HepG2 (cell line): Measurements from ENCODE around the gene PSMG4. TPM values are rescaled to one million over a fixed set of nuclear protein-coding genes. Genes with fewer than 3 reads are reported as not detected.
A peak's percentile ranks its signal among the peaks of the same experiment; 100 is the strongest.

Experiments used
- ATAC-seq: fragments of 200-7000 bp; cut with Tn5 transposase; 3 replicates; pipeline ENCODE4 v1.9.1; 2020; ENCODE audit warnings: mild to moderate bottlenecking, moderate library complexity
- BruUV-seq: library from RNA; stranded (reverse); fragments of 400-500 nt; replicated peaks from 2 replicates; lab custom pipeline; 2021; lab: Mats Ljungman, UMichigan
- CTCF ChIA-PET: fragments of 300-600 bp; formaldehyde crosslinking; extraction: SDS; loops from one replicate; lab custom pipeline; 2021; ENCODE audit warnings: low total read pairs, inconsistent platforms, low intra/inter-chr PET ratio; lab: Yijun Ruan, JAX
- POLR2A ChIA-PET: fragments of 350-600 bp; sonication (Branson Sonifier 250); formaldehyde crosslinking; loops from one replicate; lab custom pipeline; 2020; ENCODE audit warnings: antibody characterized with exemption, inconsistent platforms; lab: Yijun Ruan, JAX
- DNase-seq: peaks from one replicate; pipeline ENCODE4 v3.0.0-alpha.2; 2015; ENCODE audit warnings: low spot score
- FAIRE-seq: peaks from 3 replicates; lab custom pipeline; 2011; peaks lifted over from hg19 to GRCh38; lab: Jason Lieb, UNC
- H2AFZ ChIP-seq: one replicate; pipeline ENCODE4 v1.6.1; 2011; ENCODE audit warnings: low read length, inconsistent platforms
- H3K27ac ChIP-seq: fragments of 300-600 bp; 3 replicates; pipeline ENCODE4 v1.8.0; 2011; ENCODE audit warnings: mixed run types, mild to moderate bottlenecking, mixed read lengths, low read length, inconsistent platforms; ENCODE audit not compliant: insufficient read depth; ENCODE audit errors: extremely low read length
- H3K27me3 ChIP-seq, 2 experiments: fragments of 200-600 bp in 1 of 2; 2 replicates in 1 of 2; 3 replicates in 1 of 2; pipeline versions ENCODE4 v1.6.0 to v1.8.0; 2011; ENCODE audit warnings: low read length in 2 of 2, mild to moderate bottlenecking in 2 of 2, moderate library complexity in 2 of 2, inconsistent platforms in 1 of 2; ENCODE audit not compliant: insufficient read depth in 2 of 2, control insufficient read depth in 1 of 2
- H3K36me3 ChIP-seq, 2 experiments: fragments of 200-600 bp in 1 of 2; replicated peaks in 1 of 2; 2 replicates in 1 of 2; 3 replicates in 1 of 2; pipeline versions ENCODE4 v1.5.1 to v1.8.0; 2011; ENCODE audit warnings: low read length in 2 of 2, inconsistent platforms in 1 of 2; ENCODE audit not compliant: insufficient read depth in 2 of 2, control insufficient read depth in 1 of 2
- H3K4me1 ChIP-seq: 2 replicates; pipeline ENCODE4 v1.5.1; 2012; ENCODE audit warnings: low read length, inconsistent platforms; ENCODE audit not compliant: insufficient read depth
- H3K4me2 ChIP-seq: 2 replicates; pipeline ENCODE4 v1.6.0; 2011; ENCODE audit warnings: low read depth, low read length, inconsistent platforms
- H3K4me3 ChIP-seq, 3 experiments: fragments of 200-600 bp in 1 of 3; sonication (generic), shearing (Covaris generic) in 1 of 3; replicated peaks in 1 of 3; 2 replicates each; pipeline ENCODE4 v1.5.1; 2011 to 2016; ENCODE audit warnings: low read length in 3 of 3, inconsistent platforms in 2 of 3, low read depth in 2 of 3, mild to moderate bottlenecking in 2 of 3, control low read depth in 1 of 3, mixed read lengths in 1 of 3; ENCODE audit not compliant: insufficient read depth in 1 of 3
- H3K79me2 ChIP-seq: one replicate; pipeline ENCODE4 v1.6.1; 2011; ENCODE audit warnings: low read length, inconsistent platforms; ENCODE audit not compliant: insufficient read depth
- H3K9ac ChIP-seq: 2 replicates; pipeline ENCODE4 v1.6.0; 2011; ENCODE audit warnings: mild to moderate bottlenecking, low read depth, low read length, inconsistent platforms; ENCODE audit not compliant: insufficient read depth
- H3K9me3 ChIP-seq: 2 replicates; pipeline ENCODE4 v1.5.1; 2012; ENCODE audit warnings: mild to moderate bottlenecking, low read length
- H4K20me1 ChIP-seq: 2 replicates; pipeline ENCODE4 v1.6.0; 2011; ENCODE audit warnings: inconsistent platforms, mild to moderate bottlenecking, low read length, moderate library complexity; ENCODE audit not compliant: insufficient read depth
- AGO2 ChIP-seq: fragments of 200-400 bp; formaldehyde crosslinking; optimal IDR thresholded peaks from 2 replicates; pipeline ENCODE3; 2017; ENCODE audit warnings: mild to moderate bottlenecking, low read depth, low read length, moderate library complexity
- BHLHE40 ChIP-seq: IDR thresholded peaks from 2 replicates; pipeline ENCODE4 v1.6.1; 2011; ENCODE audit warnings: low read length, improper control_type of control experiment
- CHD4 ChIP-seq: fragments of 200-600 bp; sonication (generic); IDR thresholded peaks from 2 replicates; pipeline ENCODE4 v1.7.0; 2017; ENCODE audit warnings: mild to moderate bottlenecking, low read length, borderline replicate concordance
- EP300 ChIP-seq, 3 experiments: sonication (generic) in 1 of 3; formaldehyde crosslinking in 1 of 3; IDR thresholded peaks; 2 replicates each; pipeline versions ENCODE4 v1.5.1 to v1.6.1; 2011 to 2020; ENCODE audit warnings: low read depth in 2 of 3, low read length in 2 of 3, borderline replicate concordance in 1 of 3, improper control_type of control experiment in 1 of 3, mild to moderate bottlenecking in 1 of 3, missing genetic modification reagents in 1 of 3, moderate library complexity in 1 of 3
- KLF13 ChIP-seq: sonication (generic); formaldehyde crosslinking; IDR thresholded peaks from 2 replicates; pipeline ENCODE4 v1.4.0; 2020; ENCODE audit warnings: mild to moderate bottlenecking, missing genetic modification reagents
- POLR2AphosphoS5 ChIP-seq: IDR thresholded peaks from 2 replicates; pipeline ENCODE4 v1.6.1; 2012; ENCODE audit warnings: low read depth, low read length
- SIX4 ChIP-seq: sonication (generic); formaldehyde crosslinking; IDR thresholded peaks from 2 replicates; pipeline ENCODE4 v1.4.0; 2020; ENCODE audit warnings: missing genetic modification reagents
- TOE1 ChIP-seq: sonication (generic); formaldehyde crosslinking; IDR thresholded peaks from 2 replicates; pipeline ENCODE4 v1.4.0; 2020; ENCODE audit warnings: mild to moderate bottlenecking, missing genetic modification reagents
- U2AF2 ChIP-seq: fragments of 200-400 bp; formaldehyde crosslinking; IDR thresholded peaks from 2 replicates; pipeline ENCODE4 v1.6.1; 2017; ENCODE audit warnings: low read depth, mild to moderate bottlenecking, low read length
- ZFP36L1 ChIP-seq: sonication (generic); formaldehyde crosslinking; IDR thresholded peaks from 2 replicates; pipeline ENCODE4 v1.8.0; 2022; ENCODE audit warnings: mild to moderate bottlenecking, missing genetic modification reagents, moderate library complexity
- ZNF260 ChIP-seq: sonication (generic); formaldehyde crosslinking; IDR thresholded peaks from 2 replicates; pipeline ENCODE4 v1.4.0; 2020; ENCODE audit warnings: missing genetic modification reagents, low read depth, mild to moderate bottlenecking, borderline replicate concordance
- ZNF292 ChIP-seq: sonication (generic); formaldehyde crosslinking; IDR thresholded peaks from 2 replicates; pipeline ENCODE4 v1.8.1; 2022; ENCODE audit warnings: mild to moderate bottlenecking, low read depth, missing genetic modification reagents, borderline replicate concordance
- ZNF326 ChIP-seq: sonication (generic); formaldehyde crosslinking; IDR thresholded peaks from 2 replicates; pipeline ENCODE4 v1.4.0; 2020; ENCODE audit warnings: missing genetic modification reagents, borderline replicate concordance
- ZNF670 ChIP-seq: sonication (generic); formaldehyde crosslinking; IDR thresholded peaks from 2 replicates; pipeline ENCODE4 v1.8.0; 2022; ENCODE audit warnings: mild to moderate bottlenecking, missing genetic modification reagents, borderline replicate concordance
- WGBS: methylation state at CpG from one replicate; pipeline ENCODE4 v1.1.6; 2017; ENCODE audit warnings: low lambda C conversion rate; 5-methylcytosine and 5-hydroxymethylcytosine counted together
- in situ Hi-C: cut with HindIII; loops from 2 replicates; pipeline ENCODE4 v1.10.0; 2017; ENCODE audit warnings: low pct_unique_long_range_greater_than_20kb; ENCODE audit not compliant: extremely low pct_ligation_motif_present
- intact Hi-C: fragments of 100-400 bp; cut with micrococcal nuclease; formaldehyde crosslinking; loops from one replicate; pipeline ENCODE4 v1.10.0; 2022; ENCODE audit not compliant: unreplicated experiment
- polyA plus RNA-seq, 8 experiments: library from polyadenylated mRNA; depleted of rRNA in 3 of 8; stranded (reverse) in 7 of 8; unstranded in 1 of 8; fragments of >200 nt; fragmentation: Illumina TruSeq in 4 of 8; extraction: Trizol in 4 of 8; gene quantifications; 2 replicates each; pipeline versions ENCODE4 v1.2.1 to v1.2.3, GENCODE V29; 2011 to 2016; ENCODE audit warnings: low read depth in 4 of 8, missing spikeins in 1 of 8, mixed read lengths in 1 of 8; ENCODE audit not compliant: insufficient read depth in 1 of 8
- total RNA-seq, 5 experiments: library from RNA; depleted of rRNA; stranded (reverse); fragments of >200 nt; fragmentation: Illumina TruSeq; extraction: Trizol; gene quantifications; 2 replicates each; pipeline ENCODE4 v1.2.3, GENCODE V29; 2016; ENCODE audit warnings: low read depth in 1 of 5
- TF ChIP-seq, protein P1 (sequence below), 2 experiments: sonication (generic) in 1 of 2; formaldehyde crosslinking in 1 of 2; IDR thresholded peaks; 2 replicates each; pipeline versions ENCODE4 v1.4.0 to v1.6.1; 2016 to 2020; ENCODE audit warnings: borderline replicate concordance in 1 of 2, low read depth in 1 of 2, mild to moderate bottlenecking in 1 of 2, missing genetic modification reagents in 1 of 2

PSMG4 gene
- total and polyA plus RNA-seq, 2 of the 13 experiments (the other 11 are each of a cell fraction or from before 2014, with no cell fraction given): 28.5 to 32.8 TPM

DNA sequence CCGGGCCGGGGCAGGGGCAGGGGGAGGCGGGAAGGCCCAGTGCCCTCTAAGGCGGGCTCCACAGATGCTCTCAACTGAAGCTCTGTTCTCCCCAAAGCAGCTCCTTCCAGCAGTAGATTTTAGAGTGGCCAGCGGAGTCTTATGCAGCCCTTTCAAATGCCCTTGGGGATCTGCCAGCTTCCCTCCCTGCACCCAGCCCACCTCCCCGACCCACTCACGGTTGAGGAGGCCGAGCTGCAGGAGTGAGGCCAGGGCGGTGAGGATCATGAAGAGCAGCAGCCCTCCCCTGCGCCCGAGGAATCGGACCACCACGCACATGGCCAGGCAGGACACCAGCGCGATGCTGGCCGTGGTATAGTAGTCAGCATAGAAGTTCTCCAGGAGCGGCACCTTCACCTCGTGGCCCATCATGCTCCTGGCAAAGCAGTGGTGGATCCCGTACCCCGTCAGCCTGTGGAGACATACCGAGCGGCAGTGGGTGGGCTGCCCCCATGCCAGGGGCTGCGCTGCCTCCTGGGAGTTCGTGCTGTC is 28.0 kb downstream of the PSMG4 start:
- H3K4me2 ChIP-seq: no peak overlapping the region
- H3K9ac ChIP-seq: no peak overlapping the region
- no TSS peak for BruUV-seq
- H3K27ac ChIP-seq: no peak overlapping the region
- in situ Hi-C loops (loop anchor here (25.0 kb wide), 1 partner anchor 701 kb away; no protein-coding TSS in a partner anchor), intact Hi-C loops (no loop called here)
- CTCF ChIA-PET: no interaction called here
- FAIRE-seq: no peak
- no peaks in the 10 kb centered on the region for H3K9me3 ChIP-seq
- no peak for DNase-seq
- TF ChIP-seq ZNF326 (CRISPR knock-in tag): no peak
- no peak for TF ChIP-seq KLF13 (CRISPR knock-in tag)
- TF ChIP-seq ZNF292 (CRISPR knock-in tag): no peak
- TF ChIP-seq AGO2: peak; percentile 67
- TF ChIP-seq U2AF2: no peak
- no peaks in the 10 kb centered on the region for H4K20me1 ChIP-seq
- no peaks in the 10 kb centered on the region for H3K27me3 ChIP-seq
- ATAC-seq: no peak
- POLR2A ChIA-PET: no interaction called here
- WGBS: 99% methylated on average over 24 of the region's 24 CpGs
- no peaks in the 10 kb centered on the region for H3K4me1 ChIP-seq
- H3K36me3 ChIP-seq: peaks cover 48 to 69% of the 10 kb centered on the region in 2 experiments
- no peak overlapping the region for H2AFZ ChIP-seq
- no peak overlapping the region for H3K4me3 ChIP-seq
- no peaks in the 10 kb centered on the region for H3K79me2 ChIP-seq

DNA sequence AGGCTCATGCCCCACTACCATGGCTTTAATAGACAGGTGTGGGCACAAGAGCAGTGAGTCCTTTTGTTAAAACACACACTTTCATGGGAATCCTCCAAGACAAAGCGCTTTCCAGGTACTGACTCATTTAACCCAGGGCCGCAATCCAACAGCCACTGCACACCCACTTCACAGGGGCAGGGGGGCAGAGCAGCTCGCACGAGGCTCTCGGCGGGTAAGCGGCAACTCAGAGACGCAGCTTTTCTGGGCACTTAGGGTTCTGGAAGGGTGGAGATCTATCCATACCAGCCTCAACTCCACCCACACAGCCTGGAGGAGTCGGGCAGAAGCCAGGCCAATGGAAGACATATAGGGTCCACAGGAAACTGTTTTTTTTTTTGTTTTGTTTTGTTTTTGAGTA is 28.6 kb downstream of the PSMG4 start:
- no peak for DNase-seq
- 84% methylated on average over 9 of the region's 9 CpGs for WGBS
- Histone ChIP-seq H3K4me3 (no peak overlapping the region), H4K20me1 (no peaks in the 10 kb centered on the region), H3K9me3 (no peaks in the 10 kb centered on the region), H2AFZ (no peak overlapping the region), H3K36me3 (peaks cover 48 to 69% of the 10 kb centered on the region in 2 experiments), H3K27ac (no peak overlapping the region), H3K79me2 (no peaks in the 10 kb centered on the region), H3K4me2 (no peak overlapping the region), H3K4me1 (no peaks in the 10 kb centered on the region), H3K9ac (no peak overlapping the region), H3K27me3 (no peaks in the 10 kb centered on the region)
- ChIA-PET POLR2A (no interaction called here), CTCF (no interaction called here)
- intact Hi-C loops: no loop called here
- BruUV-seq: no TSS peak
- in situ Hi-C loops: loop anchor here (25.0 kb wide), 1 partner anchor 700 kb away; no protein-coding TSS in a partner anchor
- no peak for FAIRE-seq
- ATAC-seq: no peak
- TF ChIP-seq TOE1 (CRISPR knock-in tag) (no peak), POLR2AphosphoS5 (no peak), ZNF260 (CRISPR knock-in tag) (no peak), CHD4 (no peak), BHLHE40 (no peak), ZFP36L1 (CRISPR knock-in tag) (no peak), ZNF670 (CRISPR knock-in tag) (no peak), EP300 (IDR thresholded peaks at IDR 0.05; ENCODE audit: low read depth in 2 of 2, low read length in 2 of 2) (no peak), EP300 (CRISPR knock-in tag; IDR thresholded peaks at IDR 0.05; ENCODE audit: borderline replicate concordance) (no peak), SIX4 (no peak)
- TF ChIP-seq, protein P1, sequence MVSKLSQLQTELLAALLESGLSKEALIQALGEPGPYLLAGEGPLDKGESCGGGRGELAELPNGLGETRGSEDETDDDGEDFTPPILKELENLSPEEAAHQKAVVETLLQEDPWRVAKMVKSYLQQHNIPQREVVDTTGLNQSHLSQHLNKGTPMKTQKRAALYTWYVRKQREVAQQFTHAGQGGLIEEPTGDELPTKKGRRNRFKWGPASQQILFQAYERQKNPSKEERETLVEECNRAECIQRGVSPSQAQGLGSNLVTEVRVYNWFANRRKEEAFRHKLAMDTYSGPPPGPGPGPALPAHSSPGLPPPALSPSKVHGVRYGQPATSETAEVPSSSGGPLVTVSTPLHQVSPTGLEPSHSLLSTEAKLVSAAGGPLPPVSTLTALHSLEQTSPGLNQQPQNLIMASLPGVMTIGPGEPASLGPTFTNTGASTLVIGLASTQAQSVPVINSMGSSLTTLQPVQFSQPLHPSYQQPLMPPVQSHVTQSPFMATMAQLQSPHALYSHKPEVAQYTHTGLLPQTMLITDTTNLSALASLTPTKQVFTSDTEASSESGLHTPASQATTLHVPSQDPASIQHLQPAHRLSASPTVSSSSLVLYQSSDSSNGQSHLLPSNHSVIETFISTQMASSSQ (IDR thresholded peaks at IDR 0.05; ENCODE audit: low read depth): no peak
- TF ChIP-seq, protein P1 (CRISPR knock-in tag; IDR thresholded peaks at IDR 0.05; ENCODE audit: borderline replicate concordance): no peak
